Skeletal muscle tissue (tissue), 4 donors: Measurements from ENCODE around the gene CSNK1G2. TPM values are rescaled to one million over a fixed set of nuclear protein-coding genes. Genes with fewer than 3 reads are reported as not detected.
A peak's percentile ranks its signal among the peaks of the same experiment; 100 is the strongest.

Experiments used
- H3K27ac ChIP-seq: one replicate; pipeline ENCODE4 v1.7.0; 2013; ENCODE audit warnings: mild to moderate bottlenecking, low read depth, low read length, inconsistent platforms
- H3K27me3 ChIP-seq, 3 donors: one replicate each; pipeline ENCODE4 v1.7.0; 2013; ENCODE audit warnings: low read length in 3 of 3; ENCODE audit not compliant: control insufficient read depth in 3 of 3, insufficient read depth in 3 of 3
- H3K36me3 ChIP-seq, 3 donors: one replicate each; pipeline ENCODE4 v1.7.0; 2013; ENCODE audit warnings: low read length in 3 of 3; ENCODE audit not compliant: control insufficient read depth in 3 of 3, insufficient read depth in 3 of 3
- H3K4me1 ChIP-seq, 3 donors: one replicate each; pipeline ENCODE4 v1.7.0; 2013; ENCODE audit warnings: low read length in 3 of 3, mild to moderate bottlenecking in 3 of 3; ENCODE audit not compliant: control insufficient read depth in 3 of 3, insufficient read depth in 3 of 3
- H3K4me3 ChIP-seq, 3 donors: one replicate each; pipeline ENCODE4 v1.7.0; 2013; ENCODE audit warnings: low read length in 3 of 3
- H3K9ac ChIP-seq, 3 donors: one replicate each; pipeline ENCODE4 v1.7.0; 2013; ENCODE audit warnings: low read length in 3 of 3, mild to moderate bottlenecking in 3 of 3, moderate library complexity in 2 of 3, low read depth in 1 of 3
- H3K9me3 ChIP-seq, 3 donors: one replicate each; pipeline ENCODE4 v1.7.0; 2013; ENCODE audit warnings: low read length in 3 of 3; ENCODE audit not compliant: control insufficient read depth in 3 of 3
- total RNA-seq: library from RNA; depleted of rRNA; stranded (reverse); fragments of >200 nt; gene quantifications from one replicate; pipeline ENCODE4 v1.2.3, GENCODE V29; 2014
- donor health status: Osteomylitis.

The CSNK1G2 gene
- total RNA-seq, 1 donor from 2014 or later = 24.0 TPM

DNA sequence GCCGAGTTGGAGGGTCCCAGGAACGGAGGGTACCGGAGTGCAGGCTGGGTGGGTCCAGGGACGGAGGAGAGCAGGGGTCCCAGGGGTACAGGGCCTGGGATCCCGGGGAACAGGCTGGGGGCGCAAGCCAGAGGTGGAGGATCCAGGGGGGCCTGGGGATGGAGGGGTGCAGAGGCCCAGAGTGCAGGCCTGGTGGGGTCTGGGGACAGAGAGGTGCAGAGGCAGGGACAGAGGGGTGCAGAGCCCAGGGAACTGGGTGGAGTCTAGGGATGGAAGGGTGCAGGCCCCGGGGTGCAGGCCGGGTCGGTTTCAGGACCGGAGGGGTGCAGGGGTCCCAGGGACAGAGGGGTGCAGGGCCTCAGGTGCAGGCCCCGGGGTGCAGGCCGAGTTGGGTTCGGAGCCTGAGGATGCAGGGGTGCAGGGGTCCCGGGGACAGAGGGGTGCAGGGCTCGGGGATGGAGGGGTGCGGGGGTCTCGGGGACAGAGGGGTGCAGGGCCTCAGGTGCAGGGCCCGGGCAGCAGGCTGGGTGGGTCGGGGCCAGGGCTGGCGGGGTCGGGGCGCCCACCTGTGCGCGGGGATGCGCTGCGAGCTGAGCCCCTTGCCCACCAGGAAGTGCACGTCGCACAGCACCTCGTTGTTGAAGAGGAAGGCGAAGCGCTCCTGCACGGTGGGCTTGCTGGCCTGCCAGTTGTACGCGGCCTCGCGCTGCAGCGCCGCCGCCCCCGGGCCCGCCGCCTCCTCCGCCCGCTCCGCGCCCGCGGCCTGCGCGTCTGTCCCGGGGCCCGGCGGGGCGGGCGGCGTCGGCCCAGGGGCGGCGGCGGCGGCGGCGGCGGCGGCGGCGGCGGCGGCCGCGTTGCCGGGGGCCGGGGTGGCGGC, 74.0 kb downstream of the CSNK1G2 start:
- H3K9ac ChIP-seq = peak overlapping the region; percentile 50 to 75 (median 61)
- no peak overlapping the region for H3K27ac ChIP-seq
- no peaks in the 10 kb centered on the region for H3K9me3 ChIP-seq
- H3K27me3 ChIP-seq = no peaks in the 10 kb centered on the region
- H3K4me3 ChIP-seq = peak overlapping the region; percentile 73 to 81 (median 75)
- H3K36me3 ChIP-seq = no peaks in the 10 kb centered on the region
- peaks cover 5 to 25% (median 7%) of the 10 kb centered on the region in 3 donors for H3K4me1 ChIP-seq

DNA sequence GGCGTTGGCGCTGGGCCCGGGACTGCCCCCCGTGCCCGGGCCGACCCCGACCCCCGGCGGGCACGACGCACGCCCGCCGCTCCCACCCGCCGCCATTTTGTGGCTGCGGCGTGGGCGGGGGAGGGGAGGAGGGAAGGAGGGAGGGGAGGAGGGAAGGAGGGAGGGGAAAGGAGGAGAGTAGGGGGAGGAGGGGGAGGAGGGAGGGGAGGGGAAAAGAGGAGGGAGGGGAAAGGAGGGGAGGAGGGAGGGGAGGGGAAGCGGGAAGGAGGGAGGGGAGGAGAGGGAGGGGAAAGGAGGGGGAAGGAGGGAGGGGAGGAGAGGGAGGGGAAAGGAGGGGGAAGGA, 74.6 kb downstream of the CSNK1G2 start, which contains the start of gene BTBD2:
TSS of gene BTBD2 (minus strand) at position 107 of the 343 bp plus-strand sequence. CDS start at position 96, 11 bp downstream.
- Histone ChIP-seq H3K9me3 (no peaks in the 10 kb centered on the region), H3K36me3 (no peaks in the 10 kb centered on the region), H3K4me3 (peak within 1 kb of the TSS; percentile 73 to 81 (median 75)), H3K9ac (peak within 1 kb of the TSS; percentile 50 to 75 (median 61)), H3K4me1 (peaks cover 5 to 25% (median 7%) of the 10 kb centered on the region in 3 donors), H3K27me3 (no peaks in the 10 kb centered on the region), H3K27ac (peak within 1 kb of the TSS; percentile 19)

DNA sequence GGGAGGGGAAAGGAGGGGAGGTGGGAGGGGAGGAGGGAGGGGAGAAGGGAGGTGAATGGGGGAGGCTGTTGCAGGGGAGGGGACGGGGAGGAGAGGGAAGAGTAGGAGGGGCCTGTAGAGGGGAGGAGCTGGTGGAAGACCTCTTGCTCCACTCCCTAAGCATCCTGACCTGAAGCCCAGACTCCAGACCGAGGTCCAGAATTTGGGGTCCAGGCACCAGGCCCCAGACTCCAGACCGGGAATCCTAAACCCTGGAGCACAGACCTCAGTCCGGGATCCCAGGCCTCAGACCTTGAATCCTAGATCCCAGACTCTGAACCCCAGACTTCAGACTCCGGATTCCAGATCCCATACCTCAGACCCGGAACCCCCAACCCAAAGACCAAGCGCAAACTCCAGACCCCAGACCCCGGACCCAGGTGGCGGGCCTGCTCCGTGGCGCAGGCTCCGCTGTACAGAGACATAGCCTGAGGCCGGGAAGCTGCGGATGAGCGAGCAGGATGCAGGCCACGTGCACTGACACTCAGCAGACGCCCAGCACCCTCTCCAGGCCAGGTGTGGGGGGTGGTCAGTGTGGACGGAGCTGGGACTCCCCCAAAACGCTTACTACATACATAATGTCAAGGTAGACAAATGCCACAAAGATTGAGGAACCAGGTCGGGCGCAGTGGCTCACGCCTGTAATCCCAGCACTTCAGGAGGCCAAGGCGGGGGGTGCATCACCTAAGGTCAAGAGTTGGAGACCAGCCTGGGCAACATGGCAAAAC, 75.3 kb downstream of the CSNK1G2 start:
- Histone ChIP-seq H3K4me1 (peaks cover 5 to 25% (median 7%) of the 10 kb centered on the region in 3 donors), H3K27me3 (no peaks in the 10 kb centered on the region), H3K4me3 (peak overlapping the region in 2 of 3 donors; percentile 25 to 41), H3K9me3 (no peaks in the 10 kb centered on the region), H3K9ac (peak overlapping the region in 1 of 3 donors; percentile 50), H3K27ac (peak overlapping the region; percentile 19), H3K36me3 (no peaks in the 10 kb centered on the region)

DNA sequence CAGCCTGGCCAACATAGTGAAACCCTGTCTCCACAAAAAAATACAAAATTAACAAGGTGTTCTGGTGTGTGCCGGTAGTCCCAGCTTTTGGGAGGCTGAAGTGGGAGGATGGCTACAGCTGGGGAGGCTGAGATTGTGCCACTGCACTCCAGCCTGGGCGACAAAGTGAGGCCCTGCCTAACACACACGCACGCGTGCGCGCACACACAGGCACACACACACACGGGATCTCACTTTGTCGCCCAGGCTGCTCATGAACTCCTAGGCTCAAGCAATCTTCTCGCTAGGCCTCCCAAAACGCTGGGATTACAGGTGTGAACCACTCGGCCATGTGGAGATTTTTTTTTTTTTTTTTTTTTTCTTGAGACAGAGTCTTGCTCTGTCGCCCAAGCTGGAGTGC, 77.8 kb downstream of the CSNK1G2 start:
- H3K9ac ChIP-seq = no peak overlapping the region
- H3K4me3 ChIP-seq = no peak overlapping the region
- no peaks in the 10 kb centered on the region for H3K9me3 ChIP-seq
- no peaks in the 10 kb centered on the region for H3K27me3 ChIP-seq
- H3K4me1 ChIP-seq = peaks cover 5 to 20% (median 7%) of the 10 kb centered on the region in 3 donors
- no peaks in the 10 kb centered on the region for H3K36me3 ChIP-seq
- H3K27ac ChIP-seq = no peak overlapping the region

DNA sequence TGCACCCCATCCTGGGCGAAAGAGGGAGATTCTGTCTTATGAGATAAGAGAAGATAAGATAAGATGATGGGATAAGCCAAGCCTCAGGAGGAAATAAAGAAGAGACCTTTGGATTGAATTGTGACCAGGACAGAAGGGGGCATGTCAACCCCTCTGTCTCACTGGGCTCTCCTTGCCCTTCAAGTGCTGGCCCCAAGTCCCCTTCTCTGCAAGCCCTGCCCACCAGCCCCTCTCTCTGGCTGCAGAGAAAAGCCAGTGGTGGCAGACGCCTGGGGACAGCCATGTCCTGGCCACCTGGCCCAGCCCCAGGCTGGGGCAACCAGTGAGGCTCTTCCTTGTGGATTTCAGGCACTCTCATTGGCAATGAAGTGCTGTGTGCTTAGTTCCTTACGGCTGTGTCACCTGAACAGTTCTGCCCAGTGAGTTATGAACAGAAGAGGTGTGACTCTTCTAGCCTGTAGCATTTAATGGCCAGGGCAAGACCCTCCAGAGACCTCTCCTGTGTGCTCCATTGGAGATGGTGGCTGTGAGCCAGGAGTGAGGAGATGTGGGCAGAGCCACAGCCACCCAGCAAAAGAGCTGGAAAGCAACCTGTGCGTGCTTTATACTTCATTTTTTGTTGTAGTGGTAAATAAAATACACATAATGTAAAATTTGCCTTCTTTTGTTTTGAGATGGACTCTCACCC, 80.6 kb downstream of the CSNK1G2 start:
- Histone ChIP-seq H3K27me3 (no peaks in the 10 kb centered on the region), H3K9me3 (no peaks in the 10 kb centered on the region), H3K9ac (no peak overlapping the region), H3K4me3 (no peak overlapping the region), H3K27ac (no peak overlapping the region), H3K4me1 (peaks cover 0 to 4% (median 0%) of the 10 kb centered on the region in 3 donors), H3K36me3 (no peaks in the 10 kb centered on the region)

DNA sequence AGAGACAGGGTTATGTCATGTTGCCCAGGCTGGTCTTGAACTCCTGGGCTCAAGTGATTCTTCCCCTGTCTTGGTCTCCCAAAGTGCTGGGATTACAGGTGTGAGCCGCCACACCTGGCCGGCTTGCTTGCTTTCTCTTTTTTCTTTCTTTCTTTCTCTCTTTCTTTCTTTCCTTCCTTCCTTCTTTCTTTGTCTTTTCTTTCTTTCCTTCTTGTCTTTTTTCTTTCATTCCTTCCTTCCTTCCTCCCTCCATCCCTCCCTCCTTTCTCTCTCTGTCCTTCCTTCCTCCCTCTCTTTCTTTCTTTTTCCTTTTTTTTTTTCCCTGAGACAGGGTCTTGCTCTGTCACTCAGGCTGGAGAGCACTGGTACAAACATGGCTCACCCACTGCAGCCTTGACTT, 81.3 kb downstream of the CSNK1G2 start:
- Histone ChIP-seq H3K9me3 (no peaks in the 10 kb centered on the region), H3K4me3 (no peak overlapping the region), H3K27me3 (no peaks in the 10 kb centered on the region), H3K9ac (no peak overlapping the region), H3K27ac (no peak overlapping the region), H3K36me3 (no peaks in the 10 kb centered on the region), H3K4me1 (peaks cover 0 to 3% (median 0%) of the 10 kb centered on the region in 3 donors)

DNA sequence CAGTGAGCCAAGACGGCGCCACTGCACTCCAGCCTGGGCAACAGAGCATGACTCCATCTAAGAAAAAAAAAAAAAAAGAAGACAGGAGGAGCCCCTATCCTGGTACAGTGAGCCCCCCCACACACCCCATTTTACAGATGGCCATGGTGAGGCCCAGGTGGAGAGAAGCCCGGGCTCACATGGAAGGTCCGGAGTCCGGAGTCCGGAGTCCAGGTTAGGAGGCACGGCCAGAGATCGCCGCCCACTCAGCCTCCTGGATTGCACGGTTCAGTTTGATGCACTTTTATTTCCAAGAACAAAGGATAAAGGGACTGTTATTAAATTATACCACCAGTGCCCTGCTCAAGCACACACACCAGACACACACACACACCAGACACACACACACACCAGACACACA, 85.8 kb downstream of the CSNK1G2 start:
- H3K27me3 ChIP-seq = no peaks in the 10 kb centered on the region
- H3K27ac ChIP-seq = no peak overlapping the region
- no peaks in the 10 kb centered on the region for H3K36me3 ChIP-seq
- H3K4me1 ChIP-seq = peaks cover 4 to 11% (median 5%) of the 10 kb centered on the region in 3 donors
- no peaks in the 10 kb centered on the region for H3K9me3 ChIP-seq
- H3K9ac ChIP-seq = no peak overlapping the region
- no peak overlapping the region for H3K4me3 ChIP-seq

DNA sequence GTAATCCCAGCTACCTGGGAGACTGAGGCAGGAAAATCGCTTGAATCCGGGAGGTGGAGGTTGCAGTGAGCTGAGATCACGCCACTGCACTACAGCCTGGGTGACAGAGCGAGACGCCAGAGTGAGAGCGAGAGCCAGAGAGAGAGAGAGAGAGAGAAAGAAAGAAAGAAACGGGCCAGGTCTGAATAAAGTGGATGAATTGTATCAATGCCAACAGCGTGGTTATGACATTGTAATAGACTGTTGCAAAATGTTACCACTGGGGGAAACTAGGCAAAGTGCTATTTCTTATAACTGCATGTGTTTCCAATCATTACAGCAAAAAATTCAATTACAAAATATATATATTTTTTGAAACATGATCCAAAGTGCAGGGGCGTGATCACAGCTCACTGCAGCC, 86.4 kb downstream of the CSNK1G2 start:
- Histone ChIP-seq H3K4me1 (peaks cover 9 to 17% (median 10%) of the 10 kb centered on the region in 3 donors), H3K27ac (no peak overlapping the region), H3K9me3 (no peaks in the 10 kb centered on the region), H3K4me3 (no peak overlapping the region), H3K27me3 (no peaks in the 10 kb centered on the region), H3K9ac (no peak overlapping the region), H3K36me3 (no peaks in the 10 kb centered on the region)
